GM12872 (cell line): Measurements from ENCODE around the gene IQUB.

Source experiments
- CTCF ChIP-seq: IDR thresholded peaks from 3 replicates; pipeline ENCODE4 v1.5.1; 2011; ENCODE audit warnings: low read depth, mild to moderate bottlenecking, low read length, moderate library complexity; ENCODE audit not compliant: insufficient read depth

Gene IQUB

DNA sequence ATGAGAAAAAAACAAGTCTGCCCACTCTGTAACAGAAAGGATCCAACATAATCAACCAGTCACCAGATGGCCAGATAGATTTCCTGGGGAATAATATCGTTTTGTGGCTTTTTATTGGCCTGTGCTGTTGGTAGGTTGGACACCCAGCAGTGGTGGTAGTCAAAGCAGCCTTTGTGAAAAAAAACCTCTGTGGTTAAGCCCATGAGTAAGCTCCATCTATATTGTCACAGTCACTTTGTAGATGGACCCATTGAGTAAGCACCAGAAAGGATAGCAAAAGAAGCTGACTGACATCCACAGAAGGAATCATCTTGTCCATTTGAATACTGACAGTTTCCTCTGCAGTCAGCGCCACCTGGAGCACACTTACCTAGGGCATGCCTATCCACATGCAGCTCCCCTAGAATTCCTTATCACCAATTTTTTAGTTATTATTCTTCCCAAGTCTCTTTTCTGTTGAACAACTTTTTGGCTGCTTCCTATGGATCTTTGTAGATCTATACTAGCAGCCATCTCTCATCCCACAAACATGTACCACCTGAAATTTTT, 96.9 kb downstream of the IQUB start:
- no peak for TF ChIP-seq CTCF

- no peak for TF ChIP-seq CTCF
These were observed 99.2 kb downstream of the IQUB start for GRCh38 chr7:123435080-123435700.

DNA sequence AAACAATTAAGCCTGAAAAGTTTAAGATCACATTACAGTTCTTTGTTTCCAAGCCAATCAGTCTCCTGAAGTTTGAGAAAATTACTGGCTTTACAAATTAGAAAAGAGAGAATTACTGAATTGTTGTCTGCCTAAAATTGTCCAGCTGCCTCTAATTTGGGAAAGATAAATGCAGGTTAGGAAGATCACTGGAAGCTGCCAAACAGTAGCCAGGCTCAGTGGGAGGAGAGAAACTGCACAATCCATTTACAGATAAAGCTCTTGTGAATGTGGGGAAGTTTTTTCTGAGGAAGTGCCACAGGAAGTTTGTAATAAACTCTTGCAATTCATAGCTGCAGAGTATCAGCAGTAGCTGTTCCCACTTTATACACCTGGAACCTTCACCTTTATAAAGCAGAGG, 100.7 kb downstream of the IQUB start:
- TF ChIP-seq CTCF: no peak

DNA sequence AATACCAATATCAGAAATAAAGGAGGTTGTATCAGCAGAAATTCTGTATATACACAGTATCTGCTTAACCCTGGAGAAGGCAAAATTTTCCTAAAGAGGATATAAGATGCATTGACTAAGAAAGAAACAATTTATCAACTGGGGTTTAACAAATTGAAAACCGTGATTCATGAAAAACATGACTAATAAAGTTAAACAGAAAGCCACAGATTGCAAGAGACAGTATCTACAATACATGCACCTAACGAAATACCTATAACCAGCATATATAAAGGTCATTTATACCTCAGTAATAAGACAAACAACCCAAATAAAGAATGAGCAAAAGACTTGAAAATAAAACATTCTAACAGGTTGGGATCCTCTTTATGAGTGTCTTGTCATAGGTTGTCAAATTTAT, 101.8 kb downstream of the IQUB start:
- no peak for TF ChIP-seq CTCF

DNA sequence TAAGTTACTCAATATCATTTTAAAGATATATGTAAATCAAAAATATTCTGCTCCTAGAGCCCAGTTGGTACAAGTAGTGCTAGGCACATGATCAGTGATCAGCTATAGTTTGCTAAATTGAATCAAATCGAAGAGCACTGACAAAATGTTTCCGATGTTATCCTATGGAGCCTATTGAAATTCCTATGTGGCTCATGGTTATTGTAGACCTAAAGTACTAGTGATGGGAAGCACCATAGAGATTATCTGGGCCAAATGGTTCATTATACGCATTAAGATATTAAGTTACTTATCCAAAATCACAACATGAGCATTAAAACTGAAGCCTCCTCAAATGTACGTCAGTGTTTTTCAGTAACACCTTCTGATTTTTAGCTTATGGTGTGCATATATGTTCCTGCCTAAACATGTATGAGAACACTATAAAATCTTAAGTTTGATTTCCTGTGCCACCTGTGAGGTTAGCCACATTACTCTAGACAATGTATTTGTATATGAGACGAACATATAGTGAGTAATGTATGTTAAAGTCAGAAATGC, 103.2 kb downstream of the IQUB start:
- TF ChIP-seq CTCF: no peak

- TF ChIP-seq CTCF: no peak
These were observed 109.1 kb downstream of the IQUB start for GRCh38 chr7:123425246-123425645.

DNA sequence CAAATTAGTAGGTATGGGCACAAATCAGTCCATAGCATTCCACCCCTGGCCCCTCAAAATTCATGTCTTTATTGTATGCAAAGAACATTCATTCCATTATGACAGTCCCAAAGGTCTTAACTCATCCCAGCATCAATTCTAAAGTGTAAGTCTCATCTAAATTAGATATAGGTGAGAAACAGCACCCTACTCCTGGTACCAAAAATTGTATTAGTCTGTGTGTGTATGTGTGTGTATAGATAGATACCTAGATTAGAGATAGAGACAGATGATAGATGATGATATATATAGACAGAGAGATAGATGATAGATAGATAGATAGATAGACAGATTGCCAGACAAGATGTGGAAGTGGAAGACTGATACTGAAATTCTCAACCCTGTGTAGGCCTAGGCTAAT, 109.9 kb downstream of the IQUB start:
- no peak for TF ChIP-seq CTCF
